ENCODE data around the gene RYR2. TPM values are rescaled to one million over a fixed set of nuclear protein-coding genes. Genes with fewer than 3 reads are reported as not detected.
A peak's percentile ranks its signal among the peaks of the same experiment; 100 is the strongest.

RYR2 gene
- polyA plus RNA-seq, 3 donors = 1.2 to 1.4 (median 1.3) TPM

DNA sequence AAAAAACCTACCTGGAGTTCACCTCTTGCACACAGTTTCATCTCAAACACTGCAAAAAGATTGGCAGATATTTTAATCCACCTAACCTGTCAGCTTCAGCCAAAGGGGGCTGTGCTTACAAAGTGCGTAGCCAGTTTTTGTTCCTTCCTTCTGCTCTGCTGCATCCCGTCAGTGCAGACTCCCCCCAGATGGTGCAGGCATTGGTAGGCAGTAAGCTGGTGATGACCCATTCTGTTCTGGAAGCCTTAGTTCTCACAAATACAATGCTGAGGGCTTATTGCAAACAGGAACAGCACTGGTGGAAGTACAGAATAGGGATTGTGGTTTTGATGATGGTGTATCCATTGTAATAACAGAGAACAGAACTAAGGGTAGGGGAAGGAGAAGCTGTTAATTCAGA, 239.5 kb downstream of the RYR2 start:
- DNase-seq (ENCODE audit: extremely low read depth in 1 of 11, low read depth in 9 of 11, low spot score in 4 of 11) = no peak

DNA sequence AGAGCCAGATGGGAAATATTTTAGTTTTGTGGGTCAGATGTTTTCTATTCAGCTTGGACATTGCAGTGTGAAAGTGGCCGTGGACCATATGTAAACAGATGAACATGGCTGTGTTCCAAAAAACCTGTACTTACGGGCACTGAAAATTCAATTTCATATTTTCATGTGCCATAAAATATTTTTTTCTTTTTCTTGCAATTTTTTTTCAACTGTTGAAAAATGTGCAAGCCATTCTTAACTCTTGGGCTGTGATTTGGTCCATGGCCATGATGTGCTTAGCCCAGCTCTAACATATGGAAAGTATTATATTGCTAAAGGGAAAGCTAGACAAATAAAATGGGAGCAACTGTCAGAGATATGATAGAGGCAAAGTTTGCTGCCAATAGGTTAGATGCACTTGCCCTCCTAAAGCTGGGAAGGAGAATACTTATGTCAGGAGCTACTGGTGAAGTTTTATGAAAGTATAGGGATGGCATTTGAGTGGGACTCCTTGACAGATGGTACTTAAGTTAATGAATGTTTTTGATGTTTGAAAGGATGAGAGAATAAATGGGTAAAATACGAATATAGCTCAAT, 240.3 kb downstream of the RYR2 start:
- no peak for DNase-seq (ENCODE audit: extremely low read depth in 1 of 11, low read depth in 9 of 11, low spot score in 4 of 11)

GRCh38 chr1:237287876-237288521, 246.0 kb downstream of the RYR2 start:
- DNase-seq (ENCODE audit: extremely low read depth in 1 of 11, low read depth in 9 of 11, low spot score in 4 of 11) = no peak

- no peak for DNase-seq (ENCODE audit: extremely low read depth in 1 of 11, low read depth in 9 of 11, low spot score in 4 of 11)
Measured at GRCh38 chr1:237293804-237294203, 251.8 kb downstream of the RYR2 start.

DNA sequence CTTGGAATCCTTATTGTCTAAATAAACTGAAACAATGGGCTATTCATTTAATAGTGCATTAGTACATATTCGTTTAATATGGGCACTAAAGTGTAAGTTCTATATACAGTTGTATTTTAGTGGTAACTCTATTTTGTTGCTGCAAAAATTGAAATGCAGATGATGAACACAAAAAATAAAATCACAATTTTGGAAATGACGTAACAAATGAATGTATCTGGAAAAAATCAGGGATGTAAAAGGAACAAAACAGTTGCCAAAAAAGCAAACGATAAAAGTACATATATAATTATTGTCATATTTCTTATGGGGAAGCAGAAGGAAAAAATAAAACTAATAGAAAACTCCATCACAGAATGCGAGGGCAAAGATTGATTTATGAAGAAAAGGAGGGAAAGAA, 254.9 kb downstream of the RYR2 start:
- DNase-seq (ENCODE audit: extremely low read depth in 1 of 11, low read depth in 9 of 11, low spot score in 4 of 11) = no peak

- DNase-seq (ENCODE audit: extremely low read depth in 1 of 11, low read depth in 9 of 11, low spot score in 4 of 11) = no peak
Measured at GRCh38 chr1:237300642-237301041, 258.7 kb downstream of the RYR2 start.

- no peak for DNase-seq (ENCODE audit: extremely low read depth in 1 of 11, low read depth in 9 of 11, low spot score in 4 of 11)
Measured at GRCh38 chr1:237303929-237304328, 261.9 kb downstream of the RYR2 start.

- DNase-seq (ENCODE audit: extremely low read depth in 1 of 11, low read depth in 9 of 11, low spot score in 4 of 11) = no peak
Measured at GRCh38 chr1:237306726-237307125, 264.7 kb downstream of the RYR2 start.

GRCh38 chr1:237309595-237310118, 267.7 kb downstream of the RYR2 start:
- no peak for DNase-seq (ENCODE audit: extremely low read depth in 1 of 11, low read depth in 9 of 11, low spot score in 4 of 11)

GRCh38 chr1:237316352-237316751, 274.4 kb downstream of the RYR2 start:
- no peak for DNase-seq (ENCODE audit: extremely low read depth in 1 of 11, low read depth in 9 of 11, low spot score in 4 of 11)

GRCh38 chr1:237318748-237319147, 276.8 kb downstream of the RYR2 start:
- no peak for DNase-seq (ENCODE audit: extremely low read depth in 1 of 11, low read depth in 9 of 11, low spot score in 4 of 11)

DNA sequence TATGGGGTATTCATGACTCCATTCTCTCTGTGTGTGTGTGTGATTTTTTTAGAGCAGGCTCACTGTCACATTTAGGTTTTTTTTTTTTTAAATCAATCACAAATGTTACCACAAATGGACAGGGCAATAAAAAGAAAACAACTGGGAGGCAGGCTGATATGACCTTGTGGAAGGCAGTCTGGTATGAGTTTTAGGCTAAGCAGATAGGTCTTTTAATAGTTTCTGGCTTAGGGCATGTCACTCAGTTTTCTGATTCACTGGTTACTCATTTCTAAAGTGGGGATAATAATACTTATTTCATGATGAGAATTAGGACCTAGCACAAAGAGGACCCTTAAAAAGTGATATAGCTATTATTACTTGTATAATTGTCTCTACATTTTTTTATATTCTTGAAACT, 278.9 kb downstream of the RYR2 start:
- DNase-seq (ENCODE audit: extremely low read depth in 1 of 11, low read depth in 9 of 11, low spot score in 4 of 11) = no peak

DNA sequence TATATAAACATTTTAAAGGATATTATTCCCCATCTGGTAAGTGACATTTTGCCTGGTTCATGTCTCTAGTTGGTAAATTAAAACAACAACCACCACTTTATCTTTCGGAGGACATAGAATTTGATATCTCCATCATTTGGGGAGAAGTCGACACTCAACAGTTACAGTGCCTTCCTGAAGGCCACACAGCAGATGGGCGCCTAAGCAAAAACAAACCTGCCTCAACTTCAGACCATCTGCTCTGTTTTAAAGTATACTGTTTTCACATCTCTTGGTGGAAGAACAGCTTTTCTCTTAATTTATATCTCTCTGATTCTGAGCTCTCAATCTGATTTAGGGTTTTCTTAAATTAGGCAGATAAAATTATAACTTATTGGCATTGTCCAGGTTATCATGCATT, 282.2 kb downstream of the RYR2 start:
- DNase-seq (ENCODE audit: extremely low read depth in 1 of 11, low read depth in 9 of 11, low spot score in 4 of 11) = no peak

GRCh38 chr1:237327061-237327460, 285.1 kb downstream of the RYR2 start:
- peak in 1 of 11 donors; percentile 0 for DNase-seq (ENCODE audit: extremely low read depth in 1 of 11, low read depth in 9 of 11, low spot score in 4 of 11)

DNA sequence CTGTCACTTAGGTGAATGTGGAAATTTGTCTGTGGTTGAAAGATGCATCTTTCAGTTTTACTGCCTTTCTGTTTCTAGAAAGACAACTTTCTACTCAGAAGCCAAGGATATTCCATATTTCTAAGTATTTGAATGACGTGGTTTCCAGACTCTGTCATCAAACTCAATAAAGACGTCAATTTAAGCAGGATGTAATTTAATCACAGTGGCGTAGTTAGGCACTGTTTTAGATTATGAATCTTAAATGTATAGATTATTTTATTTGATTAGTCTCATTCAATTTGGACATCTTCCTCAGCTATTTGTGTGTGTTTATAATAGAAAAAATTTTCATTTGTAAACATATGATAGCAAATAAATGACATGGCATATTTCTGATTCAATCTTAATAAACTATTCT, 298.9 kb downstream of the RYR2 start:
- no peak for DNase-seq (ENCODE audit: extremely low read depth in 1 of 11, low read depth in 9 of 11, low spot score in 4 of 11)

DNA sequence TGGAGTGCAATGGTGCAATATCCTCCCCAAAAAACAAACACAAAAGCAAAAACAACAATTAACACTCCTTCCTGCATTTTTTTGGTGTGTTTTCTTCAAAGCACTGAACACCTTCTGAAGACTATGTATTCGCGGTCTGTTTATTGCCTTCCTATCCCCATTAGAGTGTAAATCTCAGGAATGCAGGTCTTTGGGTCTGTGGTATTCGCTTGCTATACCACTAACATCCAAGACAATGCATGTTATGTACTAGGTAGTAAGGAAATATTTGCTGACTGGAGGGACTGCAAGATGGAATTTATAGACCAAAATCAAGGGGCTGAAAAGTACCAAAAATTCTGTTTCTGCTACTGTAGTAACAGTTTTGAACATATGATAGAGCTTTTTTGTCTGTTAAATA, 299.4 kb downstream of the RYR2 start:
- DNase-seq (ENCODE audit: extremely low read depth in 1 of 11, low read depth in 9 of 11, low spot score in 4 of 11) = no peak

DNA sequence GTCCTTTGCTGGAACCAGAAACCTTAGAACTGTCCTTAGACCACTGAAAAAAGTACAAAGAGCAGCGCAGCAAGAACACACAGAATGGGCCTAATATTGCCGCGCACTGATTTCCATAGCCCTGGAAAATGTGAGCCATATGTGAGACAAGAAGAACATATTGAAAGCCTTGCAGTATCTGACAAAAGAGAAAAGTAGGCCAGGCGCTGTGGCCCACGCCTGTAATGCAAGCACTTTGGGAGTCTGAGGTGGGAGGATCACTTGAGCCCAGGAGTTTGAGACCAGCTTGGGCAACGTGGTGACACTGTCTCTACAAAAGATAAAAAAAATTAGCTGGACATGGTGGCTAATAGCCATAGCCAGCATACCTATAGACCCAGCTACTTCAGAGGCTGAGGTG, 300.7 kb downstream of the RYR2 start:
- no peak for DNase-seq (ENCODE audit: extremely low read depth in 1 of 11, low read depth in 9 of 11, low spot score in 4 of 11)

DNA sequence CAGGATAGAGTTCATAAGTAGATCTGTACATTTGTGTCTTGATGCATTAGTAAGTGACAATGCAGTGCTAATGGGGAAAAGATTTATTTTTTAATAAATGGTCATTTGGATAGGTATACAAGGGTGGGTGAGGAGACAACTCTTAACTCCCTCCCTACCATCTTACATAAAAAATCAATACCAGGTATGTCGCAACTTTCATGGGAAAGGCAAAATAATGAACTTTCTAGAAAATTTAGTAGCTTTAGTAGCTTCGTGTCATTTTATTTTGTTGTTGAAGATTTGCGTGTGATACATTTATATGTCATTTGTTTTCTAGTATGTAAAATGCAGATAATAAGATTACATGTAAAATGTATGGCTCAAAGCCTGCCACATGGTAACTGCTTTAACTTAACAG, 310.8 kb downstream of the RYR2 start:
- no peak for DNase-seq (ENCODE audit: extremely low read depth in 1 of 11, low read depth in 9 of 11, low spot score in 4 of 11)

GRCh38 chr1:237353918-237354317, 311.9 kb downstream of the RYR2 start:
- no peak for DNase-seq (ENCODE audit: extremely low read depth in 1 of 11, low read depth in 9 of 11, low spot score in 4 of 11)

GRCh38 chr1:237355022-237355421, 313.0 kb downstream of the RYR2 start:
- no peak for DNase-seq (ENCODE audit: extremely low read depth in 1 of 11, low read depth in 9 of 11, low spot score in 4 of 11)

- DNase-seq (ENCODE audit: extremely low read depth in 1 of 11, low read depth in 9 of 11, low spot score in 4 of 11) = no peak
Measured at GRCh38 chr1:237358555-237358954, 316.6 kb downstream of the RYR2 start.

All from renal cortex interstitium (tissue), 11 donors.